ENCODE measurements around the gene FRA10AC1. TPM values are rescaled to one million over a fixed set of nuclear protein-coding genes. Genes with fewer than 3 reads are reported as not detected.
A peak's percentile ranks its signal among the peaks of the same experiment; 100 is the strongest.

Gene FRA10AC1
- total RNA-seq, 4 donors from 2014 or later = 10.6 to 20.8 (median 15.4) TPM

DNA sequence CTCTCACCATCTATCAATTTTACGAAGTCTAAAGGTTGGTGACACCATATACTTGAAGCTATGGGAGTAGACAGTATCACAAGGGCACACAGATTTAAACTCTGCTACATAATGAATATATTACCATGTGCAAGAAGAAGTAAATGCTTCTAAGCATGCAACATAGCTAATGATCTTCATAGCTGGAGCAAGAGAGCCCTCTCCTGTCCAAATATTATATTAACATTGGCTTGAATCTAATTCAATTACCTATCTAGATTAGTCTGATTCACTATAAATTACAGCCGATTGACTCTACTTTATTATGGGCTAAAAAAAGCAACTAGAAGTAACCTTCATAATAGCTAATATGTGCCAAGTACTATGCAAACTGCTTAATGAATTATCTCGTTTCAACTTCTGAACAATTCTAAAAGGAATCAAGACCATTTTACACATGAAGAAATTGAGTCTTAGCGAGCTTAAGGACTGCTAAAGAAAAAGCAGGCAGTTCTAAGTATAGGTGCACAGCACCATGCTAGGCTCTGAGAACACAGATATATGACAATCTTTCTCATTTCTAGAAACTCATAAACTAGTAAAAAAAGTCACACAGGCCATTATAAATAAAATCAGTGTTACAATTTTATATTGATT is 21.9 kb downstream of the FRA10AC1 start:
- peaks cover 0 to 26% (median 0%) of the 10 kb centered on the region in 3 donors for H3K36me3 ChIP-seq
- no peaks in the 10 kb centered on the region for H3K9me3 ChIP-seq
- DNase-seq = no peak
- H3K27ac ChIP-seq = no peak overlapping the region
- H3K4me1 ChIP-seq = no peaks in the 10 kb centered on the region
- no peak for TF ChIP-seq POLR2A (IDR thresholded peaks at IDR 0.05)
- TF ChIP-seq, protein P1, sequence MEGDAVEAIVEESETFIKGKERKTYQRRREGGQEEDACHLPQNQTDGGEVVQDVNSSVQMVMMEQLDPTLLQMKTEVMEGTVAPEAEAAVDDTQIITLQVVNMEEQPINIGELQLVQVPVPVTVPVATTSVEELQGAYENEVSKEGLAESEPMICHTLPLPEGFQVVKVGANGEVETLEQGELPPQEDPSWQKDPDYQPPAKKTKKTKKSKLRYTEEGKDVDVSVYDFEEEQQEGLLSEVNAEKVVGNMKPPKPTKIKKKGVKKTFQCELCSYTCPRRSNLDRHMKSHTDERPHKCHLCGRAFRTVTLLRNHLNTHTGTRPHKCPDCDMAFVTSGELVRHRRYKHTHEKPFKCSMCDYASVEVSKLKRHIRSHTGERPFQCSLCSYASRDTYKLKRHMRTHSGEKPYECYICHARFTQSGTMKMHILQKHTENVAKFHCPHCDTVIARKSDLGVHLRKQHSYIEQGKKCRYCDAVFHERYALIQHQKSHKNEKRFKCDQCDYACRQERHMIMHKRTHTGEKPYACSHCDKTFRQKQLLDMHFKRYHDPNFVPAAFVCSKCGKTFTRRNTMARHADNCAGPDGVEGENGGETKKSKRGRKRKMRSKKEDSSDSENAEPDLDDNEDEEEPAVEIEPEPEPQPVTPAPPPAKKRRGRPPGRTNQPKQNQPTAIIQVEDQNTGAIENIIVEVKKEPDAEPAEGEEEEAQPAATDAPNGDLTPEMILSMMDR (IDR thresholded peaks at IDR 0.05) = peak in 4 of 6 experiments; percentile 19 to 84 (median 78)
- H3K27me3 ChIP-seq = no peaks in the 10 kb centered on the region
- no peak overlapping the region for H3K4me3 ChIP-seq

DNA sequence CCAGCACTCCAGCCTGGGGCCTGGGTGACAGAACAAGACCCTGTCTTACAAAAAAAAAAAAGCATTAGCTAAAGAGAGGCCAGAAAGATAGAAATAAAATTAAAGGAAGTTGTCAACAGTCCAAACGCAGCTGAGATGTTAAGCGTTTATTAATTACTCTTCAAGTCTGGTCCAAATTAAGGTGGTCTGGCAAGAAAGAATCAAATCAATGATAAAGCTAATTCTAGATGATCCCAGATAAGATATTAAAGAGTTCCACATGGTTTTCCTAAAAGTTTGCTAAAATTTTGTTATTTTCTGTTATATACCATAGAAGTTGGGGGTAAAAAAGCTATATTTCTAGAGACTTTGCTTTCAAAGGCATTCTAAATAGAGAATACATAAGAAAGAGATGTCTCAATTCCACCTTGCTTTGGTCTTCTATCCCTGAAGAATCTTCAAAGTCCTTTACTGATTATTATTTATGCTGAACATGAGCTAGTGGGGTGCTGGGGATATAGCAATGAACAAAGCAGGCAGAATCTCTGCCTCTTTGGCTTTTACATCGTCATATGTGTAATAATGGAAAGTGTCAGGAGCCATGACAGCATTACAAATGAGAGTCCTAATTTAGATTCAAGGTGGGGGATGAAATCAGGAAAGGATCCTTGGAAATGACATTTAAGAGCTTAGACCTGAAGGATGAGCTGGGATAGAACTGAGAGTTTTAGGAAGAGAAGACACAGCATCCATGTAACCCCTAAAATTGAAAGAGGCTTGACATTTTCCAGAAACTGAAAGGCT is 23.4 kb downstream of the FRA10AC1 start:
- Histone ChIP-seq H3K27ac (no peak overlapping the region), H3K4me3 (no peak overlapping the region), H3K9me3 (no peaks in the 10 kb centered on the region), H3K4me1 (no peaks in the 10 kb centered on the region), H3K36me3 (peaks cover 0 to 39% (median 0%) of the 10 kb centered on the region in 3 donors), H3K27me3 (no peaks in the 10 kb centered on the region)
- no peak for DNase-seq
- TF ChIP-seq, protein P1 (IDR thresholded peaks at IDR 0.05) = no peak
- no peak for TF ChIP-seq POLR2A (IDR thresholded peaks at IDR 0.05)

DNA sequence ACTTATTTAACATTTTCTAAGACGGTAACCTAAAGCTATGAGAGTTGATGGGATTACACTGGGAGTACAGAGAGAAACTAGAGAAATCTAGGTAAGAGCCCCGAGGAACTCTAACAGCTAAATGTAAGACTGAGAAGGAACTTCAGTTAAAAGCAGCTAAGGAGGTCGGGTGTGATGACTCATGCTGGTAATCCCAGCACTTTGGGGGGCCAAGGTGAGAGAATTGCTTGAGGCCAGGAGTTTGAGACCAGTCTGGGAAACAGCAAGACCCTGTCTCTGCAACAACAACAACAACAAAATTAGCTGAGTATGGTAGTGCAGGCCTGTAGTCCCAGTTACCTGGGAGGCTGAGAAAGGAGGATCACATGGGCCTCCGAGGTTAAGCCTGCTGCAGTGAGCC is 24.0 kb downstream of the FRA10AC1 start:
- Histone ChIP-seq H3K27ac (no peak overlapping the region), H3K9me3 (no peaks in the 10 kb centered on the region), H3K36me3 (peaks cover 0 to 39% (median 0%) of the 10 kb centered on the region in 3 donors), H3K4me1 (no peaks in the 10 kb centered on the region), H3K4me3 (no peak overlapping the region), H3K27me3 (no peaks in the 10 kb centered on the region)
- DNase-seq = no peak
- no peak for TF ChIP-seq POLR2A (IDR thresholded peaks at IDR 0.05)
- TF ChIP-seq, protein P1 (IDR thresholded peaks at IDR 0.05) = no peak

DNA sequence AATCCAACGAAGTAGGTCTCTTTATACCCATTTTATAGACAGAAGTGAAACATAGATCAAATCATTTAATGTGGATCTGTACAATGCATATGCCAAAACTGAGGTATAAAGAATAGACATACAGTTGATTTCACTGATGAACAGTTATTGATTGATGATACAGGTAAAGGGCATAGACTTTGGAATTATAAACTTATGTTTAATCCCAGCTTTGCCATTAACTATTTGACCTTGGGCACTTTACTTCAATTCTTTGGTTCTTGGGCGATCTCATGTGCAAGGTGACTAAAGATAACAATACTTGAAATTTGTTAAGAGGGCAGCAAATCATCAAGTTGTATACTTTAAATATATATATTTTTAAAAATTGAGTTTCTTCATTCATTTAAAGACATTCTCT is 28.6 kb downstream of the FRA10AC1 start:
- H3K4me3 ChIP-seq = no peak overlapping the region
- no peak for TF ChIP-seq POLR2A (IDR thresholded peaks at IDR 0.05)
- TF ChIP-seq, protein P1 (IDR thresholded peaks at IDR 0.05) = no peak
- H3K4me1 ChIP-seq = no peaks in the 10 kb centered on the region
- no peaks in the 10 kb centered on the region for H3K27me3 ChIP-seq
- H3K27ac ChIP-seq = no peak overlapping the region
- DNase-seq = no peak
- peaks cover 0 to 48% (median 0%) of the 10 kb centered on the region in 3 donors for H3K36me3 ChIP-seq
- H3K9me3 ChIP-seq = no peaks in the 10 kb centered on the region

DNA sequence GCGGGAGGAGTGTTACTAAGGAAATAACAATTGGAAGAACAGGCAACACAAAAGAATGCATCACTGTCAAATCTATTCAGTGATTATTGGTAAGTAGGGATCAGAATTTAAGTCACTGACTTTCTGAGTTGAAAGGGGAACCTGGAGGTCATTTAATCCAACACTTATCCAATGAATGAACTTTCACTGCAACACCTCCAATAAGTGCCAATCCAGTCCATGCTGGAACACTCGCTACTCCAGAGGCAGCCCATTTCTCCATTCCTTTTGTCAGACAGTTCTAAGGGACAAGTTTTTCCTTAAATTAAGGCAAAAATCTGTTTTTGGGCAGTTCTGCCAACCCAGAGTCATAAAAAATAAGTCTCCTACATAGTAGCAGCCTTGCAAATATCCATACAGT is 29.5 kb downstream of the FRA10AC1 start:
- H3K27me3 ChIP-seq = no peaks in the 10 kb centered on the region
- H3K9me3 ChIP-seq = no peaks in the 10 kb centered on the region
- H3K27ac ChIP-seq = no peak overlapping the region
- no peaks in the 10 kb centered on the region for H3K4me1 ChIP-seq
- peaks cover 0 to 48% (median 0%) of the 10 kb centered on the region in 3 donors for H3K36me3 ChIP-seq
- no peak for DNase-seq
- TF ChIP-seq, protein P1 (IDR thresholded peaks at IDR 0.05) = no peak
- no peak for TF ChIP-seq POLR2A (IDR thresholded peaks at IDR 0.05)
- H3K4me3 ChIP-seq = no peak overlapping the region

Data from Peyer's patch (tissue), 4 donors.